ENCODE data around the gene UBL7.

The UBL7 gene

DNA sequence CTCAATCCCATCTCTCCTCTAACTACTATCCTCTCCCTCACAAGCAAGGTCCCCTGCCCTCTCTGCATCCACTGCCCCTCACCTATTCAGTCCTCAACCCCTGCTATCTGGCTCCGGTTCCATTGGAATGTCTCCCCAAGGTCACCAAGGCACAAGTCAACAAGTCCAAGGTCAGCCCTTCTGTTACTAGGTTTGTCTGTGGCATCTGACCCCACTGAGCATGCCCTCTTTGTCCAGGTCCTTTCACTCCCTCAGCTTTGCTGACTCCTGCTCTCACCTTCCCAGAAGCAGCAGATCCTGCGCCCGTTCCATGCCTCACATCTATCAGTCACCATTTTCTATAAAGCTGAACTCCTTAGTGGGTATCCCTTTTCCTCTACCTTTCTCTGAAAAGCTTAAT lies 18.9 kb downstream of the UBL7 start:
- no peaks in the 10 kb centered on the region for H3K9me3 ChIP-seq (ENCODE audit: control insufficient read depth, low read length)
- H3K4me1 ChIP-seq (ENCODE audit: control insufficient read depth, insufficient read depth, low read length) = peaks cover 7% of the 10 kb centered on the region
- peaks cover 7% of the 10 kb centered on the region for H3K36me3 ChIP-seq (ENCODE audit: control insufficient read depth, insufficient read depth, low read length)
- H3K27ac ChIP-seq (ENCODE audit: insufficient read depth, low read depth, low read length, poor library complexity, severe bottlenecking) = no peak overlapping the region
- 91 to 97% methylated on average over 3 of the region's 3 CpGs for WGBS, 2 experiments
- no peaks in the 10 kb centered on the region for H3K27me3 ChIP-seq (ENCODE audit: control insufficient read depth, insufficient read depth, low read length, poor library complexity, severe bottlenecking)
- H3K4me3 ChIP-seq (ENCODE audit: insufficient read depth, low read depth, low read length) = no peak overlapping the region

- Histone ChIP-seq H3K9me3 (ENCODE audit: control insufficient read depth, low read length) (no peaks in the 10 kb centered on the region), H3K4me1 (ENCODE audit: control insufficient read depth, insufficient read depth, low read length) (peaks cover 7% of the 10 kb centered on the region), H3K27me3 (ENCODE audit: control insufficient read depth, insufficient read depth, low read length, poor library complexity, severe bottlenecking) (no peaks in the 10 kb centered on the region), H3K36me3 (ENCODE audit: control insufficient read depth, insufficient read depth, low read length) (peaks cover 5% of the 10 kb centered on the region), H3K4me3 (ENCODE audit: insufficient read depth, low read depth, low read length) (no peak overlapping the region), H3K27ac (ENCODE audit: insufficient read depth, low read depth, low read length, poor library complexity, severe bottlenecking) (no peak overlapping the region)
- WGBS, 2 experiments = 93% methylated on average over 6 of the region's 6 CpGs
Observed at GRCh38 chr15:74441248-74441941, 19.6 kb downstream of the UBL7 start.

DNA sequence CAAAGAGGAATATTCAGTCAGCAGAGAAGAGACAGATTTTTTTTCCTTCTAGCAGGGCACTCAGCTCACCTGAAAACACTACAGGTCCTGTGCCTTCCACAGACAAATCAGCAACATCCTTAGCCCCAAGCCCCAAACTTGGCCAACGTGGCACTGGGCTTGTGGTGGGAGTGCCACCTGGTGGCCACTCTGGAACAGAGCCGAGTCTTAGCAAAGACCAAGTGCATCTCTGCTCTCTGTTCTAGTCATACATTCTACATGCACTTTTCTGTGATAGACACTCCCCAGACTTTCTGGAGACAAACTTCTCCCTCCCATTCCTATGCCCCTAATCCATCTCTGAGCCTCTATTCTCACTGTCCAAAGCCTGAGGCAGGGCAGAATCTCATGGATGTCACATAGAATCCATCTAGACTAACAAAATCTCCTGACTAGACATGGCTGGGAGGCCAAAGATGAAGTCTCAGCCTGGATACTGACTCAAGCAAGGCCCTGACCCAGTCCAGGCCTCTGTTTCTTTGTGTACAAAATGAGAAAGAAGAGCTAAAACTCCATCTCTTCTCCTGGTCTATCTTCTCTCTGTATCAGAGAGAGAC lies 22.1 kb downstream of the UBL7 start:
- no peak overlapping the region for H3K27ac ChIP-seq (ENCODE audit: insufficient read depth, low read depth, low read length, poor library complexity, severe bottlenecking)
- H3K4me3 ChIP-seq (ENCODE audit: insufficient read depth, low read depth, low read length) = no peak overlapping the region
- no peaks in the 10 kb centered on the region for H3K27me3 ChIP-seq (ENCODE audit: control insufficient read depth, insufficient read depth, low read length, poor library complexity, severe bottlenecking)
- H3K4me1 ChIP-seq (ENCODE audit: control insufficient read depth, insufficient read depth, low read length) = peaks cover 17% of the 10 kb centered on the region
- H3K9me3 ChIP-seq (ENCODE audit: control insufficient read depth, low read length) = no peaks in the 10 kb centered on the region
- 2 to 3% methylated on average over 2 of the region's 2 CpGs for WGBS, 2 experiments
- H3K36me3 ChIP-seq (ENCODE audit: control insufficient read depth, insufficient read depth, low read length) = no peaks in the 10 kb centered on the region

GRCh38 chr15:74438206-74438605 lies 22.8 kb downstream of the UBL7 start:
- peaks cover 15% of the 10 kb centered on the region for H3K4me1 ChIP-seq (ENCODE audit: control insufficient read depth, insufficient read depth, low read length)
- no peak overlapping the region for H3K4me3 ChIP-seq (ENCODE audit: insufficient read depth, low read depth, low read length)
- H3K27ac ChIP-seq (ENCODE audit: insufficient read depth, low read depth, low read length, poor library complexity, severe bottlenecking) = no peak overlapping the region
- H3K27me3 ChIP-seq (ENCODE audit: control insufficient read depth, insufficient read depth, low read length, poor library complexity, severe bottlenecking) = no peaks in the 10 kb centered on the region
- 66 to 73% methylated on average over 2 of the region's 2 CpGs for WGBS, 2 experiments
- H3K36me3 ChIP-seq (ENCODE audit: control insufficient read depth, insufficient read depth, low read length) = no peaks in the 10 kb centered on the region
- no peaks in the 10 kb centered on the region for H3K9me3 ChIP-seq (ENCODE audit: control insufficient read depth, low read length)

DNA sequence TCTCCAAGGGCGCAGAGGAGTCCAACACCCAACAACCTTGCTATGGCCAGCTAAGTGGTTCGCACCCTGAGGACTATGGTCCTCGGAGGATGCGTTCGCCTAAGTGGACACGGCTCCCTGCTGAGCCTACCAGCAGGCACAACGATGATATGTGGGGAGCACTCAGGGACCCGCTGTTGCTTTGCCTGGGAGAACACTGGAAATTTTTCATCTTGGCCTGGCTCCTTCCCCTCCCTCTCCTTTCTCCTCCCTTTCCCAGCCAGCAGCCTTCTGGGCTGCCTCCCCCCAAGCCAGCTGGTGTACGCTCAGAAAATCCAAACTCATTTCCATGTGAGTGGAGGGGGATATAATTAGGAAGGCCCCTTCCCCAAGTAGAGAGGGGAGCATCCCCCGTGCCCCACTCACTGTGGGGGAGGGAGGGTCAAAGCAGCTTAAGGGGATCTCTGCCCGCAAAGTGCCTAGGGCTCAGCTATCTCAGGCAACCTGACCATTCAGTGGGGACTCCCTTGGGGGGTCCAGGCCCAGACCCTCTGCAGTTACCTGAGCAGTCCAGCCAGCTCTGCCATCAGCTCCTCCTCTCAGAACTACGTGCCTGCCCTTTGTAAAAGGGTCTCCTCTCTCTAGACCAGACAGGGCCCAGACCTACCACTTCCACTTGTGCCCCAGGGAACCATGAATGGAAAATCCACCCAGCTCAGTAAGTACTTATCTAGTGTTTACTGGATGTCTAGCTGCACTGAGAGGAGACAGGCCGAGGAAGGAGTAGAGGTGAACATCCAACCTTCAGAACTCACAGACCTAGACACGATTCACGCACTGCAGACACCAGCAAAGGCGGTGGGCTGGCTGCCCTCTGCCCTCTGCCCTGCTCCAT lies 26.5 kb downstream of the UBL7 start:
- Histone ChIP-seq H3K27ac (ENCODE audit: insufficient read depth, low read depth, low read length, poor library complexity, severe bottlenecking) (no peak overlapping the region), H3K9me3 (ENCODE audit: control insufficient read depth, low read length) (no peaks in the 10 kb centered on the region), H3K4me1 (ENCODE audit: control insufficient read depth, insufficient read depth, low read length) (peaks cover 22% of the 10 kb centered on the region), H3K27me3 (ENCODE audit: control insufficient read depth, insufficient read depth, low read length, poor library complexity, severe bottlenecking) (peaks cover 15% of the 10 kb centered on the region), H3K4me3 (ENCODE audit: insufficient read depth, low read depth, low read length) (peak overlapping the region; percentile 81), H3K36me3 (ENCODE audit: control insufficient read depth, insufficient read depth, low read length) (no peaks in the 10 kb centered on the region)
- WGBS, 2 experiments = 55 to 59% methylated on average over 15 to 16 of the region's 16 CpGs

DNA sequence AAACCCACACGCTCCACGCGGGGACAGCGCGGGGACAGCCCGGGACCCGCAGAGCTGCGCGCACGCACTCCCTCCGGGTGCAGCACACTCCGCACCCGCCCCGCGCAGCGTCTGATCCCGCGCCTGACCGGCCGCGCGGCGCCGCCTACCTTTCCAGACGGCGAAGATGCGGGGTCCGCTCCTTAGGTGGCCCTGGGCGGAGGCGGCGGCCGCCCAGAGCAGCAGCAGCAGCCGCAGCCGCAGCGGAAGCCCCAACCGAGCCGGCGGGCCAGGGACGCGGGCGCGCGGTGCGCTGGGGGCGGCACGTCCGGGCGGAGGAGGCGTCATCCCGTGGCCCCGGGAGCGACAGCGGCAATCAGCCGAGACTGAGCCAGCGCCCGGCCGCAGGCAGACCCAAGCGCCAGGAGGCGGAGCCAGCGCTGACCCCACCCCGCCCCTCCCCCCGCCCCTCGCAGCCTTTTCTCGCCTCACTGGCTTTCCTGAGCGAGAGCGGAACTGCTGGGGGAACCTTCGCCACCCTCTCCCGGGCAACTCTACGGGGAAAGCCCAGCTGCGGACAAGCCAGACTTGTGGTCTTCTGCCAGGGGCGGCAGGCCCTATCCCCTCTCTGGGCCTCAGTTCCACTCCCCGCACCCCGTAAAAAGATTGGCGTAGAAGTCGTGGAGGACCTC lies 27.2 kb downstream of the UBL7 start, which contains the start of gene SEMA7A:
TSS of gene SEMA7A (minus strand) at position 367 of the 671 bp plus-strand sequence. CDS start at position 327, 40 bp downstream.
- peaks cover 26% of the 10 kb centered on the region for H3K4me1 ChIP-seq (ENCODE audit: control insufficient read depth, insufficient read depth, low read length)
- 2% methylated on average over 75 of the region's 75 CpGs for WGBS, 2 experiments
- H3K27me3 ChIP-seq (ENCODE audit: control insufficient read depth, insufficient read depth, low read length, poor library complexity, severe bottlenecking) = peaks cover 15% of the 10 kb centered on the region
- no peak within 1 kb of the TSS for H3K27ac ChIP-seq (ENCODE audit: insufficient read depth, low read depth, low read length, poor library complexity, severe bottlenecking)
- peak within 1 kb of the TSS; percentile 81 for H3K4me3 ChIP-seq (ENCODE audit: insufficient read depth, low read depth, low read length)
- H3K9me3 ChIP-seq (ENCODE audit: control insufficient read depth, low read length) = no peaks in the 10 kb centered on the region
- no peaks in the 10 kb centered on the region for H3K36me3 ChIP-seq (ENCODE audit: control insufficient read depth, insufficient read depth, low read length)

GRCh38 chr15:74432968-74433591 lies 27.9 kb downstream of the UBL7 start:
- WGBS, 2 experiments = 0% methylated on average over 64 of the region's 64 CpGs
- peaks cover 15% of the 10 kb centered on the region for H3K27me3 ChIP-seq (ENCODE audit: control insufficient read depth, insufficient read depth, low read length, poor library complexity, severe bottlenecking)
- no peak overlapping the region for H3K27ac ChIP-seq (ENCODE audit: insufficient read depth, low read depth, low read length, poor library complexity, severe bottlenecking)
- H3K9me3 ChIP-seq (ENCODE audit: control insufficient read depth, low read length) = no peaks in the 10 kb centered on the region
- H3K4me3 ChIP-seq (ENCODE audit: insufficient read depth, low read depth, low read length) = peak overlapping the region; percentile 81
- H3K4me1 ChIP-seq (ENCODE audit: control insufficient read depth, insufficient read depth, low read length) = peaks cover 31% of the 10 kb centered on the region
- H3K36me3 ChIP-seq (ENCODE audit: control insufficient read depth, insufficient read depth, low read length) = no peaks in the 10 kb centered on the region

DNA sequence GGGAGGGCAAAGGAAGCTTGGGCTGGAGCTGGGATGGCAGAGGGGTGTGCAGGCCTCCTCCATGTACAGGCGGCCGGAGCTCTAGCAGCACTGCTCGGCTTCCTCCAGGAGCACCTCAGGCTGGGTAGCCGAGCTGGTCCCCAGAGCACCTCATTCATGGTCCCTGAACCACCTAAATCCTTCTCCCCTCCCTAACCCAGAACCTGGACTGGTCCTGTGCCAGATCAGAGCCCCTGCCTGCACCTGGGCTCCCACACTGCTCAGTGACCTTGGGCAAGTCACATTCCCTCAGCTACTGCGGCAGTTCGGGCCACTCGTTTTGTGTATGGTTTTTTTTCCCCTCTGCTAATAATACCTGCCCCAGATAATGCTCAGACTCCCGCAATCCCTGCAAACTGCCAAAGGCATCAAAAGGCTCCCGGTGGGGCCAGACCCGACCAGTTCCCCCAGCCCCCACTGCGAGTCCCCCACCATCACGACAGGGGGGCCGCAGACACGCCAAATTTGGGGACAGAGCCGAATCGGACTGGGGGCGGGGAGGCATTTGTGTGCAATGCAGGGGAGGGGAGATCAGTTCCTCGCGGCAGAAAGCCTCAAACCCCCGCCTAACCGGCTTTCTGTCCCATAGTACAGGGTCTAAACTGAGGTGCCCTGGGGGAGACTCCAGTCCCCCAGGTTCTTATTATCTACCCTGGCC lies 28.5 kb downstream of the UBL7 start:
- Histone ChIP-seq H3K4me3 (ENCODE audit: insufficient read depth, low read depth, low read length) (peak overlapping the region; percentile 81), H3K27me3 (ENCODE audit: control insufficient read depth, insufficient read depth, low read length, poor library complexity, severe bottlenecking) (peaks cover 15% of the 10 kb centered on the region), H3K4me1 (ENCODE audit: control insufficient read depth, insufficient read depth, low read length) (peaks cover 31% of the 10 kb centered on the region), H3K9me3 (ENCODE audit: control insufficient read depth, low read length) (no peaks in the 10 kb centered on the region), H3K27ac (ENCODE audit: insufficient read depth, low read depth, low read length, poor library complexity, severe bottlenecking) (no peak overlapping the region), H3K36me3 (ENCODE audit: control insufficient read depth, insufficient read depth, low read length) (no peaks in the 10 kb centered on the region)
- WGBS, 2 experiments = 21 to 23% methylated on average over 21 of the region's 21 CpGs

GRCh38 chr15:74431645-74432044 lies 29.3 kb downstream of the UBL7 start:
- H3K9me3 ChIP-seq (ENCODE audit: control insufficient read depth, low read length) = no peaks in the 10 kb centered on the region
- WGBS, 2 experiments = 87 to 89% methylated on average over 8 of the region's 8 CpGs
- H3K27me3 ChIP-seq (ENCODE audit: control insufficient read depth, insufficient read depth, low read length, poor library complexity, severe bottlenecking) = peaks cover 15% of the 10 kb centered on the region
- no peaks in the 10 kb centered on the region for H3K36me3 ChIP-seq (ENCODE audit: control insufficient read depth, insufficient read depth, low read length)
- no peak overlapping the region for H3K27ac ChIP-seq (ENCODE audit: insufficient read depth, low read depth, low read length, poor library complexity, severe bottlenecking)
- H3K4me1 ChIP-seq (ENCODE audit: control insufficient read depth, insufficient read depth, low read length) = peaks cover 31% of the 10 kb centered on the region
- H3K4me3 ChIP-seq (ENCODE audit: insufficient read depth, low read depth, low read length) = no peak overlapping the region
